HG03342 (cell line): ENCODE results near the gene ZDHHC20.

Experiments
- ATAC-seq: cut with Tn5 transposase; IDR thresholded peaks from one replicate; pipeline ENCODE4 v1.9.1; 2021; ENCODE audit warnings: mild to moderate bottlenecking, moderate library complexity; ENCODE audit not compliant: unreplicated experiment

ZDHHC20 gene, protein sequence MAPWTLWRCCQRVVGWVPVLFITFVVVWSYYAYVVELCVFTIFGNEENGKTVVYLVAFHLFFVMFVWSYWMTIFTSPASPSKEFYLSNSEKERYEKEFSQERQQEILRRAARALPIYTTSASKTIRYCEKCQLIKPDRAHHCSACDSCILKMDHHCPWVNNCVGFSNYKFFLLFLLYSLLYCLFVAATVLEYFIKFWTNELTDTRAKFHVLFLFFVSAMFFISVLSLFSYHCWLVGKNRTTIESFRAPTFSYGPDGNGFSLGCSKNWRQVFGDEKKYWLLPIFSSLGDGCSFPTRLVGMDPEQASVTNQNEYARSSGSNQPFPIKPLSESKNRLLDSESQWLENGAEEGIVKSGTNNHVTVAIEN

DNA sequence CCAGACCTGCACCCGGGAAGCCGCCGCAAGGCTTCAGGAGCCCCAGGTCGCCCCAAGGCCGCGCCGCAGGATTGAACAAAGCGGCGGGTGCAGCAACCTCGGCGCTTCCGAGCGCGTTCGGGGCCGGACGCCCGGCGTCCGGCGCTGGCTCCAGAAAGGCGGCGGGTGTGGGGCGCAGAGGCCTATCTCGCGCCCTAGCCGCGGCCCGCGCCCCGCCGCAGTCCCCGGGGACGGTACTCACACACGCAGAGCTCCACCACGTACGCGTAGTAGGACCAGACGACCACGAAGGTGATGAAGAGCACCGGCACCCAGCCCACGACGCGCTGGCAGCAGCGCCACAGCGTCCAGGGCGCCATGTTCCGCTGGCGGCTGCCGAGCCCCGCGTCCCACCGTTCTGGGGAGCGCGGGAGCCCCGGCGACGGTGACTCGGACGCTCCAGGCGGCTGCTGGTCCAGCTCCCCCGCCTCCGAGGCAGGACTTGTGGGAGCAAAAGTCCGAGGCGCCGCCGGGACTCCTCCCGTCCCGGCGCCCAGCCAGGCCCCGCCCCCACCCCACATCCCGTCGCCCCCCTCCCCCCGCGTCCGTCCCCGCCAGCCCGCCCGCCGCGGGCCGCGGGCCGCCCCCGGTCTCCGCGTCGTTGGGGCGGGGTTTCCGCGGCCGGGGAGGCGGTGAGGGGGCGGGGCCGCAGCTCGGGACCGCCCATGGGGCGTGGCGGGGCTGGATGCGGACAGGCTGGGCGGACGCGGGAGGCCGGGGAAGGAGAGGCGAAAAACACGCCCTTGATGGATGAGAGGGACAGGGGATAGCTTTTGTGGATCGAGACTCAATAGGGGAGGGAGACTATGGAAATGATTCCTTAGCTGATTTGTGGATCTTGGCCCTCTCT is at the start of gene ZDHHC20:
TSS of gene ZDHHC20 (minus strand) at position 491 of the 889 bp plus-strand sequence. CDS start at position 359, 132 bp downstream.
- peak; percentile 82 for ATAC-seq

DNA sequence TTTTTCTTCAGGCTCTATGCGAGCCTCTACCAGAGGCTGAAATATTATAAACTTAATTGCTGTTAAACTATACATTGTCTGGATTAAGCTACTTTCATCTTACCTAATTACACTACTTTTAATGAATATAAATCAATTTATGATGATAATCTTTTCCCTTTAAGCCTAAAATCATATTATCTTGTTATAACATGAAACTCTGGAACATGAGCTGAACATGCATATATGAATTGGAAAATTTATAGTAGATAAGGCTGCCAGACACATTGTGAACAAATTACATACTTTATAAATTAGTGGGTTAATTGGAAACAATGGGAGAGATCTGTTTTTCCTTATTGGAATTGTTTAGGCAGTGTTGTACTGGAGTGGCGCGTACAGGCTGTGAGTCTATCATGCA is 45.3 kb upstream of the ZDHHC20 start:
- ATAC-seq = no peak

DNA sequence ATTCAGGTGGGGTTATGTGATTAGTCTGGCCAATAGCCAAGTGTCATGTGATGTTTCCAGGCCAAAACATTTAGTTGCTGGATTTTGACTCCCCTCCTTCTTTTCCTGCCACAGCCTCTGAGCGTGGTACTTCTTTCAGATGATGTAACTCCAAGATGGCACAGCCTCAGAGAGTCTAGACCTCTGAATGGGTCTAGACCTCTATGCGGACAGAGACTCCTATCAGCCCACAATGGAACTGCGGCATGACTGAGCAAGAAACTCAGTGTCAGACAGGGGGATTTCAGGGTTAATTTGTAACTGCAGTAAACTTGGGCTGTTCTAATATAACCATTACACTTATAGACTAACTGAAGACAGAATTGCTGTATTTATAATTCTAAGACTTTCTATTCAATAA is 42.6 kb upstream of the ZDHHC20 start:
- ATAC-seq = no peak

DNA sequence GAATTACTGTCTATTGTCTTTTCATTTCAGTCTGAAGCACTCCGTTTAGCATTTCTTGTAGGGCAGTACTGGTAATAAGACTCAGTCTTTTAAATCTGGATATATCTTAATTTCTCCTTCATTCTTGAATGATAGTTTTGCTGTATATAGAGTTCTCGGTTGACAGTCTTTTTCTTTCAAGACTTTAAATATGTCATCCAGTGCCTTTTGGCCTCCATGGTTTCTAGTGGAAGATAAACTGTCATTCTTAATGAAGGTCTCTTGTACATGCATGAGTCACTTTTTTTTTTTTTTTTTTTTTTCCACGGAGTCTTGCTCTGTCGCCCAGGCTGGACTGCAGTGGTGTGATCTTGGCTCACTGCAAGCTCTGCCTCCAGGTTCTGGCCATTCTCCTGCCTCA is 27.2 kb upstream of the ZDHHC20 start:
- ATAC-seq = no peak

DNA sequence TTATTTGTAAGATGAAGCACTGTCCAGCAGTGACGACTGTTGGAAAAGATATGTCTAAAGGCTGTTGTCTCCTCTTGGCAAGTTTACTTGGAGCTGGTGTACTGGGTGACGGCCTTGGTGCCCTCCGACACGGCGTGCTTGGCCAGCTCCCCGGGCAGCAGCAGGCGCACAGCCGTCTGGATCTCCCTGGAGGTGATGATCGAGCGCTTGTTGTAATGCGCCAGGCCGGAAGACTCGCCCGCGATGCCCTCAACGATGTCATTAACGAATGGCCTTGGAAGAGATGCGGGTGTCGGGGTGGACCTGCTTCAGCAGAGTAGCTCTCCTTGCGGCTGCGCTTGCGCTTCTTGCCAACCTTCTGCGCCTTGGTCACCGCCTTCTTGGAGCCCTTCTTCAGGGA is 24.6 kb upstream of the ZDHHC20 start:
- no peak for ATAC-seq

DNA sequence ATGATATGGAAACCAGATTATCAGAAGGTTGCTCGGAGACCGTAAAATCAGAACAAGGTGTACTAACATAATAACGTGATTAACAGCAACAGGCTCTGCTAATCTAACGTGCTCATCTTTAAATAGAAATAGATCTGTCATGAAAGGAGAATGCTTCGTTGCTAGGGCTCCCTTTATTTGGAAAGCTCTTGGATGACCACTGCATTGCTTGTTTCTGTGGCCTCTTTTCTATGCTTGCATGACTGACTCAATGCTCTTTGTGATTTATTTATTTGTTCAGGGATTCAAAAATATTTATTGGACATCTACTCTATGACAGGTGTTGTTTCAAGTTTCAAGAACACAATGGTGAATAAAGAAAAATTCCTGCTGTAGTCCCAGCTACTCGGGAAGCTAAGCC is 22.3 kb upstream of the ZDHHC20 start:
- ATAC-seq = no peak

DNA sequence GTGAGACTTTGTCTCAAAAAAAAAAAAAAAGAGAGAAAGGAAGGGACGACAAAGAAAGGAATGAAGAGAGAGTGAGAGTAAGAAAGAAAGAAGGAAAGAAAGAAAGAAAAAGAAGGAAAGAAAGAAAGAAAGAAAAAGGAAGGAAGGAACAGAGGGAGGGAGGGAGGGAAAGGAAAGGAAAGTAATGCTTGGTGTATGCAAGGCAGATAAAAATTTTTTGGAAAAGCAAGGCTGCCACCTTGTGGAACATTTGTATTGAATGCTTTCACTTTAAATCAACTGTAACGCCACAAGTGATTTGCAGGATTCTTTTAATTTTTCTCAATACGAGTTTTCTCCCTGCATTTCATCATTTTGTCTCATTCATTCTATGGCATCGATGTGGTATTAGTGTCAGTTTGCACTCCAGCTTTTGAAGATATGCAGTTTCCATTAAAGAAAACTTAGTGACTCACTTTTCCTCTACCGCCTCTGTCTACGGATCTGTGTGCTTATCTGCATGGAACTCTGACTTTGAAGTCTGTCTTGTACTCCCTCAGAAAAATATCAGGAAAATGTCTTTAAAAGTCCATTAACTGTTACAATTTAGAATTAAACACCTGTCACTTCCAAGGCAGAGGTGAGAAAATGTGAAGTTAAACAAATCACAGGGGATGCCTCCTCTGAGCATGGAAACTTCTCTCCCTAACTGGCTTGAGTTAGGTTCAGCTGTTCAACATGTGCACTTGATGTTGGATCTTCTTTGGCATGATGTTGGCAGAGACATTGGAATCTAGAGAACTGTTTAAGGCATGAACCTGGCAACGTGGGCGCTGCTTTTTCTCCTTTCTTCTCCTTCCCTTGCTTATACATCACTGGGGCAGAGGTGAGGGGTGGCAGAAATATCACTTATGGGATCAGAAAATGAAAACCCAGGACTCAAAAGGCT is 20.0 kb upstream of the ZDHHC20 start:
- no peak for ATAC-seq

DNA sequence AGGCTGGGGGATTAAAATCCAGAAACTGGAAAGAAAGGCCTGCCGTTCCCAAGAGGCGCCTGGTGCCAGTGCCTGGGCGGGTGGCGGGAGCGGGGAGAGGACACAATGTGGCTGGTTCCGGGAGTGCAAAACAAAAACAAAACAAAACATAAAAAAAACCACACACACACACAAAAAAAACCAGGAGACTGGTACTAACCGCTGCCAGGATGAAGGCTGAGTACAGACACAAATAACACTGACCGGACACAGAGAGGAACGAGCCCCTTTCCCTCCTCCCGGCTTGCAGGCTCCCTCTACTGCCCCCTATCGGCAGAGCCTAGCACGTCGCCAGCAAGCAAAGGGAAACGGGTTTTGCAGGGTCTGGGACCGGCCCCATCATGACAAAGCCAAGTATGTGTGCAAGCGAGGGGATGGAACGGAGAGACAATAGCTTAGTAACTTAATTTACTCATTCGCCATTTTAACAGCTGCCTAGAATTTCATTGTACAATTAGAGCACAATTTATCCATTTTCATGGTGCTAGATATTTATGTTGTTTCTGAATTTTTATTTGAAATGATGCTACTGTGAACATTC is 17.9 kb upstream of the ZDHHC20 start:
- peak; percentile 84 for ATAC-seq

DNA sequence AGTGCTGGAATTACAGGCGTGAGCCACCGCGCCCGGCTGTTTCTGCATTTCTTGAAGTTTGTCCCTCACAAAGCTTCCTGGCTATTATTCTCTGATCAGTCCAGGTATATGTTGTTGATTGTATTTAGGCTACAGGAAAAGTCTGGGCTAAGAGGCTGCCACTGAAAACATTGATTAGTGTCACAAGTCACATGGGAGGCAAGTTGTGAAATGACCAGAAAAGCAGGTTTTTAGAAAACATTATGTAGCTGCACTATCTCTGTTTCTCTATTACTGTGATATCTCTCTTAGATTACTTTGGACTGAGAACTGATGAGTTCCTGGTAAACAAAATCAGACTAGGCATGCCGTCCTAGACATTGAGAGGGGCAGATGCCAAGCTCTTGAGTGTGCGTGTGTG is 16.0 kb upstream of the ZDHHC20 start:
- no peak for ATAC-seq

DNA sequence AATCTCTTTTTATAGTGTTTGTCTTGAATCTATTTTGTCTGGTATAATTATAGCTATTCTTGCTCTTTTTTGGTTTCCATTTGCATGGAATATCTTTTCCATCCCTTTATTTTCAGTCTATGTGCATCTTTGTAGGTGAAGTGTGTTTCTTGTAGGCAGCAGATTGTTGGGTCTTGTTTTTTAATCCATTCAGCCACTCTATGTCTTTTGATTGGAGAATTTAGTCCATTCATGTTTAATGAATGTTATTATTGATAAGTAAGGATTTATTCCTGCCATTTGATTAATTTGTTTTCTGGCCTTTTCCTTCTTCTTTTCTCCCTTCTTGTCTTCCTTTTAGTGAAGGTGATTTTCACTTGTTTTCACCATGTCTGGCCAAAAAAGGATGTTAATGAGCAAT is 11.7 kb upstream of the ZDHHC20 start:
- no peak for ATAC-seq

DNA sequence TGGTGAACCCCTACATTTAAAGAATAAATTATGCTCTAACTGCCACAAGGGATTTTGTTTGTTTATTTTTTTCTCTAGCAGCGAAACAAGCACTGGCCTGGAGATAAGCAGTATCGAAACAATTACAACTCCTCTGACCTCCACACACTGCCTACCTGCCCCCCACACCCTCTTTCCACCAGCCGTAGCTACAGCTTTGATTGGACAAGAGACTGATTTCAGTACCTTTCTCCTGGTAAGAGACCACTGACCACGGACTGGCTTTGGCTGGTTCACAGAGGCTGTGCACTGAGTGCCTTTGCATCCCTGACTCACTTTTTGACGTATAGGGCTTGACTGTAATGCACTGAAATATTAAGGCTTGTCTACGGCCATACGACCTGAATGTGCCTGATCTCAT is 7.4 kb upstream of the ZDHHC20 start:
- ATAC-seq = no peak

DNA sequence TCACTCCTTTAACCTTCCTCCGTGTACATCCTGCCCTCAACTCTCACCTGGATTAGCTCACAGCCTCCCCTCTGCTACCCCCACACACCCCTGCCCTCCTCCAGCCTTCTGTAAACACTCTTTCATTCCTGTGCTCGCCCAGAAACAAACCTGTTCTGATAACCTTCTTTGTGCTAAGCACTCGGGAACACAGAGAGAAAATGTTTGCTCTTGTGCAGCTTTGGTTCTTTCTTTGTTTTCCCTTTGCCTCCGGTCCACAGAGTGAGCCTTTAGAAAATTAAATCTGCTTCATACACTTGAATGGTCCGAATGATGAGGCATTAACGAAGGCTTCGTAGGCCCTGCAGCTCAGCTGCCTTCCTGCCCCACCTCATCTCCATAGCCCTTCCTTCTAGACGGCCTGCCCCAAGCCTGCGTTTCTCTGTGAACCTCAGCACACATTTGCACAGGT is 6.6 kb upstream of the ZDHHC20 start:
- no peak for ATAC-seq

DNA sequence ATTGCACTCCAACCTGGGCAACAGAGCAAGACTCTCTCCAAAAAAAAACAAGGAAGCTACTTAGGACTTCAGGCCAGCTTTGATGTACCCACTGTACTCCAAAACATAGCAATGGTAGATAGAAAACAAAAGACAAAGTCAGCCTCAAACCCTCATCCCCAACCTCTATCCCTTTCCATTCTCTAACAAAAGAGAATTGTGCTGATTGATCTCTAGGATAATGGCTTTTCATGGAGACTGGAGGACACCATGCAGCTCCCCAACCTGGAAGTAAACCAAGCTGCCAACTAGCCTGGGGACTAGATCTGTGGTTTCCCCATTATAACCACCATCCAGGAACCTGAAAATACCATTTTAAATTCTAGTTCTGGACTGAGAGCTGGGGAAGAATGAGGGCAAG is 4.3 kb upstream of the ZDHHC20 start:
- no peak for ATAC-seq

DNA sequence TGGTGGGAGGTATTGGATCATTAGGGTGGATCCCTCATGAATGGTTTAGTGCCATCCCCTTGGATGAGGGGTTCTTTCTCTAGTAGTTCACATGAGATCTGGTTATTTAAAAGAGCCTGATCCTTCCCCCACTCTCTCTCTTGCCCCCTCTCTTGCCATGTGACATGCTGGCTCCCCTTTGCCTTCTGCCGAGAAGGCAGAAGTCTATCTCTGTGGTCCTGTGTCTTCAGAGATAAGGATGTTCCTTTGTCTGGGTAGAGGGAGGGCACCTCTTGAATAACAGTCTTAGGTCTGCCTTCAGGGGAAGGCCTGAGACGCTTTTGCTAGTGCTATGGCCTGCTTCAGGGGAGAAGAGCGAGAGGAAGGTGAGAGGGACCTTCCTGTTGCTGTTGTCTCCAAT is 2.0 kb upstream of the ZDHHC20 start:
- no peak for ATAC-seq

DNA sequence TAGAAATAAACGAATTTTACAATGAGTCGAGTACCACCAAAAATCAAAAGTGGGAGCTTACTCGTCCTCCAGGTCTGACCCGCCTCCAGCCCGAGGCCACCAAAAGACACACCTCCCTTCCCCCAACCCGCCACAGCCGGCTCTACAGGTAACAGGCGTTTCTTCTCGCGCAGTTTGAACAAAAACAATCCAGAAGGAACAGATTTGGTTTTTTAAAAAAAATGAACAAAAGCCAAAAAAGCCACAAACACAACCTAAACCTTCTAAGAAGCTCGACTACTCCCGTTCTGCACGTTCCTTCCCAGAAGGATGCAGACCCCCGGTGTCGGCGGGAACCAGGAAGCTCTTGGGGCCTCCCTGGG is 671 bp downstream of the ZDHHC20 start:
- ATAC-seq = peak; percentile 36

DNA sequence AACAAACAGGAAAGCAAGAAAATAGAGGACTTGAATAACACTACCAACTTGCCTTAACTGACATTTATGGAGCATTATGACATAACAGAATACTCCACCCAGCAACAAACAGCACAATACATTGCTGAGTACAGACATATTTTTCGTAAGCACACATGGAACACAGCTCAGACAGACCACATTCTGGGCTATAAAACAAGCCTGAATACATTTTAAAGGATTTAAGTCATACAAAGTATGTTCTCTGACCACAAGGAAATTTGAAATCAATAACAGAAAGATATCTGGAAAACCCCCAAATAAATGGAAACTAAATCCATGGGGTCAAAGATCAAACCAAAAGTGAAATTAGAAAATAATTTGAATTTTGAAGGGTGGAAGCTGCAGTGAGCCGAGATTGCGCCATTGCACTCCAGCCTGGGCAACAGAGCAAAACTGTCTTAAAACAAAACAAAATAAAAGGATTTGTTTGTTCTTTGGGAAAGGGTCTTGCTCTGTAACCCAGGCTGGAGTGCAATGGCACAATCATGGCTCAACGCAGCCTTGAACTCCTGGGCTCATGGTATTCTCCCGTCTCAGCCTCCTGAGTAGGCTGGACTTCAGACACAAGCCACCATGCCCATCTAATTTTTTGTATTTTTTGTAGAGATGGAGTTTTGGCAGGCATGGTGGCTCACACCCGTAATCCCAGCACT is 5.6 kb downstream of the ZDHHC20 start:
- no peak for ATAC-seq

DNA sequence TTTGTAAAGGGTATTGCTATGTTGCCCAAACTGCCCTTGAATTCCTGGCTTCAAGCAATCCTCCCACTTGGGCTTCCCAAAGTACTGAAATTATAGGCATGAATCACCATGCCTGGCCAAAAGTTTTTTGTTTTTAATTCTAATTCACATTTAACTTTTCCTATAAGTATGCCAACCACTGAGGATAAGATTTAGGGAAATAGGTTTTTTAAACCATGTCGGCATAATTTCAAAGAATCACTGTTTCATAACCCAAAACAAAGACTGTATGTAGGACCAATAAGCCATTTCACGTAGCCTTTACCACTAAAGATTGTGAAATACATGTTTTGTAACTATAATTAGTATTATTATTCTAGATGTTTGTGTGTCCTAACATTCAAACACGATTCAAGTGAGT is 8.2 kb downstream of the ZDHHC20 start:
- ATAC-seq = no peak

DNA sequence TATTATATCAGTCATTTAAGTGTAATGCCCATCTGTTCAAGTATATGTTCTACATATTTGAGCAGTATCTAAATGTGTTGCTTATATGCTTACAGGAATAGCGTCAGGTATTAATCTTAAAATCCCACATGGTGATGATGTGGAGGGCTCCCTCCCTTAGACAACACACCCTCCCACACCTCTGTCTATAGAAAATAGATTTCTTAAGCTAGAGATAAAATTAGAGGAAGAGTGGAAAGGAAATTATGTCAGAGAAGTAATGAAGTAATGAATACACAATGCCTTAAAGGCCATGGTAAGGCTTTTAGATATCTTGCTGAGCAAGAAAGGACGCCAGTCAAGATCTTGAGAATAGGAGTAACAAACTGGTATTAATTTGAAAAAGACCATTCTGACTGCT is 12.4 kb downstream of the ZDHHC20 start:
- no peak for ATAC-seq

DNA sequence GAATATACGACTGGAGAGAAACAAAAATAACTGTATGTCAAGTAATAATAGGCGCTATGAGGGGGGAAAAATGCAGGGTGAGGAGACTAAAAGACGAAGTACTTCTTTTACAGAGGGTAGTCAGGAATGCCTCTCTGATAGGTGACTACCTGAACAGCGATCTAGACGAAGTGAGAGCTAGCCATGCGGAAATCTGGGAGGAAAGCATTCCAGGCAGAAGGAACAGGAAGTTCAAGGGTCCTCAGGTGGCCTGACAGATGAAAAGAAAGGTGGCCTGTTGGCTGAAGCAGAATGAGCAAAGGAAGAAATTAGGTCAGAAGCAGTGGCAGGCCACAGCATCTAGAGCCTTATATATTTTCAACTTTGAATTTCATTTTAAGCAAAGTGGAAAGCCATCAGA is 13.3 kb downstream of the ZDHHC20 start:
- no peak for ATAC-seq

DNA sequence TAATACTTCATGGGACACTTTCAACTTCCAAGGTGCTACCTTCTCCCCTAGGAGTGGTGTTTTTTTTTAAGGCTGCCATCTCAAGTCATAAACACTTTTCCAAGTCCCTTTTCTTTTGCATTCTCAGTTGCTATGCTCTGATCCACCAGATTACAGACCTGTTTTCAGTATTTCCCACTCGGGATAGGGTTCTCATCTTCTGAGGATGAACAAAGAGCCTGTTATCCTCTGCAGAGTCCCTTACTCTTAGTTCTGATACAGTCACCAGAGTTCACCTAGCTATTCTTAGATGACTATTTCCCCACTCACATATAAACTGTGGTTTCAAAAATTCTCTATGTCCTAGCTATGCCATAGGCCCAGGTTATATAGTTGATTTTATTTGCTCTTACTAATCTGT is 15.9 kb downstream of the ZDHHC20 start:
- ATAC-seq = no peak
